Measurements from ENCODE around the gene PTPRJ.
"Not testable (repeated sequence)": the region's sequence is repeated elsewhere in the genome, so short reads cannot be mapped to it uniquely, and the experiment has no call there.

The PTPRJ gene

GRCh38 chr11:48125866-48126265, 145.5 kb downstream of the PTPRJ start:
- no peaks in the 10 kb centered on the region for H3K27me3 Mint-ChIP-seq
- H3K27ac Mint-ChIP-seq, result no peak overlapping the region
- H3K36me3 Mint-ChIP-seq, result peaks cover 27% of the 10 kb centered on the region
- H3K4me1 Mint-ChIP-seq, result peaks cover 15% of the 10 kb centered on the region
- DNase-seq (ENCODE audit: low spot score in 2 of 2) (no peak), ATAC-seq (ENCODE audit: low read depth) (no peak)
- no peaks in the 10 kb centered on the region for H3K9me3 Mint-ChIP-seq
- no peak overlapping the region for H3K4me3 Mint-ChIP-seq

DNA sequence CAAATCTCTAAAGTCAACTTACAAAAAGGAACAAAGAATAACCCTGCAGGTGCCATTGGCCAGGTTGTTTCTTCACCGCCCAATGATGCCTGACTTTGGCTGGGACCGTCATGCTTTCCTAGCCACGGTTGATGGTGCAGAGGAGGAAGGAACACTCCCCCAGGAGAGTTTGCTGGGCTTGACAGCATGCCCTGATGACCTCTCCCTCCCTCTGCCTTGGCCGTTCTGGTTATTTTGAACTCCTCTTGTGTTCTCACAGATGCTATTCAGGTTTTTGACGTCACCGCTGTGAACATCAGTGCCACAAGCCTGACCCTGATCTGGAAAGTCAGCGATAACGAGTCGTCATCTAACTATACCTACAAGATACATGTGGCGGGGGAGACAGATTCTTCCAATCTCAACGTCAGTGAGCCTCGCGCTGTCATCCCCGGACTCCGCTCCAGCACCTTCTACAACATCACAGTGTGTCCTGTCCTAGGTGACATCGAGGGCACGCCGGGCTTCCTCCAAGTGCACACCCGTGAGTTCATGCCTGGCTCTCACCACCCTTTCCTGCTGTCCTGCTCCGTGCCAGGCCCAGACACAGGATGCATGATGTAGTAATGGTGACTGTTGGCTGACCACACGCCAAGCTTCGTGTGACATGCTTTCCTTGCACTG, 147.3 kb downstream of the PTPRJ start:
- no peak for ATAC-seq (ENCODE audit: low read depth)
- Mint-ChIP-seq H3K36me3 (peaks cover 27% of the 10 kb centered on the region), H3K27me3 (no peaks in the 10 kb centered on the region), H3K4me1 (peaks cover 15% of the 10 kb centered on the region), H3K9me3 (no peaks in the 10 kb centered on the region), H3K27ac (peak overlapping the region; percentile 49), H3K4me3 (no peak overlapping the region)
- DNase-seq (ENCODE audit: low spot score in 2 of 2), result no peak

DNA sequence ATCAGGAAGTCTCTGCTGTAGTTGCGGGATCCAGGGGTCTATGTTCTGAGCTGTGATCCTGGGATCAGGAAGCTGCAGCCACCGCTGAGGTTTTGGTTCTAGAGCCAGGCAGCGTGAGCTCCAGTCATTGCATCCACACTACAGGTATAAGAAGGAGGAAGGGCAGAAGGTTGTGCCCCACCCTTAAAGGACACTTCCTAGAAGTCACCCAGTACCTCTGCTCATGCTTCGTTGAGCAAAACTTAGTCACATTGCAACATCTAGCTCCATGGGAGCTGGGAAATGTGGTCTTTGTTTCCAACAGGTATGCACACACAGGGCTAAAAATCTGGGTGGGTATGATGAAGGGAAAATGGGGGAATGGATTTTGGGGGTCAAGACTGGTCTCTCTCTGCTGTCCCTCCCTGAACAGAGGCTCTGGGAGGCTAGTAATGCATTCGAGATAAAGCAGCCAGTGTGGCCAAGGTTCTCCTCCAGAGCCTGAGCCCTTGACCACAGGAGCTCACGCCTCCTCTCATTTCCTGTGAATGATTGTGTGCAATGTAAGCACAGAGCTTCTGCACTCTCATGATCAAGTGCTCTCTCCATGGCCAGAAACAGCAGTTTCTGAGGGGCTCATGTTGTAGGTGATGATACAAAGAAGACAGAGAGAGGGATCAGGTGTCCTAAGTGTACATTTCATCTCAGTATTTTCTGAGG, 149.5 kb downstream of the PTPRJ start:
- no peaks in the 10 kb centered on the region for H3K9me3 Mint-ChIP-seq
- peaks cover 26% of the 10 kb centered on the region for H3K36me3 Mint-ChIP-seq
- peaks cover 15% of the 10 kb centered on the region for H3K4me1 Mint-ChIP-seq
- ATAC-seq (ENCODE audit: low read depth), result no peak
- no peak overlapping the region for H3K27ac Mint-ChIP-seq
- no peaks in the 10 kb centered on the region for H3K27me3 Mint-ChIP-seq
- H3K4me3 Mint-ChIP-seq, result no peak overlapping the region
- DNase-seq (ENCODE audit: low spot score in 2 of 2), result no peak

DNA sequence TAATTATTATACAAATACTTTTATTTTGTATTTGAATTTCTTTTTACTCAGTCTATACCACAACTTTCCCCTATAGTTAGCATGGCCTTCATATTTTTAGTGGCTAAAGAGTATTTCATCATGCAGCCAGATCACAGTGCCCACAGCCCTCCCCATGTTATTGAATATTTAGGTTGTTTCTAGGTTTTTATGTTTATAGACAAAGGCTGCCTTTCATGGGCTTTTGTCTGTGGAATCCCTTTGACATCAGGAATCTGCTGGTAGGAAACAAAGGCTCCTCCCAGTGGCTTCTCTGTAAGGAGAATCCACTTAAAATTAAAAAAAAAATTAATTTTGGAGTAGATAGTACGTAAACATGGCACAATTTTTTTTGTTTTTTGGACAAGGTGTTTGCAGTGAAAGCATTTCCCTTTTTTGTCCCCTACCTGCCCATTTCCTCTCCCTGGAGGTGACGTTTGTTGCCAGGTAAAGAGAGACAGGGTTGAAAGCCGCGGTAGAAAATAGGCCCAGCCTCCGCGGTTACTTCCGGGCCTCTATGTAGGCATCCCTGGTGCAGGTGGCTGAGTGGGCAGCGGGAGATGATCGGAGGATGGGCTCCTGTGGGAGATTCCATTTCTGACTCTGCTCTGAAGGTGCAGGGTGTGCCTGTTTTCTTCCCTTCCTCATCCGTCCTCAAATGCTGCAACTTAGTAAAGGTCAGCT, 154.0 kb downstream of the PTPRJ start:
- DNase-seq (ENCODE audit: low spot score in 2 of 2), result no peak
- no peak for ATAC-seq (ENCODE audit: low read depth)
- Mint-ChIP-seq H3K4me3 (no peak overlapping the region), H3K4me1 (peaks cover 3% of the 10 kb centered on the region), H3K9me3 (no peaks in the 10 kb centered on the region), H3K27me3 (no peaks in the 10 kb centered on the region), H3K36me3 (peaks cover 14% of the 10 kb centered on the region), H3K27ac (no peak overlapping the region)

DNA sequence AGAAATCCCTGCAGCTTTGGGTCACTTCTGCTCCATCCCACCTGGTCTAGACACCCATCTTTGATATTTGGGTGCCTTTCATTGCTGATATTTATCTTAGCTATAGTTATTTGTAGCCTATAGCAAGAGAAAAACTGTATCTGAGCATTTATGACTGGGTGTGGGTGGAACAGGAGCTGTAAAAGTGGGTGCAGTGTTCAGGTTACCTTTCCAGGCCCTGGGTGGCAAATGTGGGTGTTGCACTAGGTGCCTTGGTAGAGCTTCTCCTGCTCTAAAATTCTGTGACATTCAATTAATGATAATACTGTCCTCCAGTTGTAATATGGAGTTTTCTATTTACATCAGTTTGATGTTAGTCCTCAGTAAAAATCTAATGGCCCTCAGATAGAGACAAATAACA, 157.9 kb downstream of the PTPRJ start:
- Mint-ChIP-seq H3K36me3 (peaks cover 27% of the 10 kb centered on the region), H3K4me1 (peaks cover 5% of the 10 kb centered on the region), H3K27ac (no peak overlapping the region), H3K9me3 (no peaks in the 10 kb centered on the region), H3K4me3 (no peak overlapping the region), H3K27me3 (no peaks in the 10 kb centered on the region)
- ATAC-seq (ENCODE audit: low read depth), result no peak
- no peak for DNase-seq (ENCODE audit: low spot score in 2 of 2)

DNA sequence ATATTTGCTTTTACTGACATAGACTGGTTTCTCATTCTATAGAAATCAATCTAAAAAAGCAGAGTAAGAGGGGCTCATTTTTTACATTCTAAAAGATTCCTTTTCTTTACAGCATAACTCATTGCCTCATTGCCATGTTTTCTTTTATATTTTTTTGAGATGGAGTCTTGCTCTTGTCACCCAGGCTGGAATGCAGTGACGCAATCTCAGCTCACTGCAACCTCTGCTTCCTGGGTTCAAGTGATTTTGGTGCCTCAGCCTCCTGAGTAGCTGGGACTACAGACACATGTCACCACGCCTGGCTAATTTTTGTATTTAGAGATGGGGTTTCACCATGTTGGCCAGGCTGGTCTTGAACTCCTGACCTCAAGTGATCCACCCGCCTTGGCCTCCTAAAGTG, 159.5 kb downstream of the PTPRJ start:
- not testable (repeated sequence) for DNase-seq (ENCODE audit: low spot score in 2 of 2); H3K27ac Mint-ChIP-seq; ATAC-seq (ENCODE audit: low read depth); H3K4me1 Mint-ChIP-seq; H3K27me3 Mint-ChIP-seq; H3K4me3 Mint-ChIP-seq; H3K9me3 Mint-ChIP-seq
- H3K36me3 Mint-ChIP-seq, result peaks cover 37% of the 10 kb centered on the region

- Mint-ChIP-seq H3K27ac (peak overlapping the region; percentile 82), H3K4me3 (no peak overlapping the region)
Observed at GRCh38 chr11:48141475-48142122, 161.2 kb downstream of the PTPRJ start.

GRCh38 chr11:48142889-48143288, 162.5 kb downstream of the PTPRJ start:
- Mint-ChIP-seq H3K4me3 (no peak overlapping the region), H3K36me3 (peaks cover 45% of the 10 kb centered on the region), H3K27ac (peak overlapping the region; percentile 45), H3K9me3 (no peaks in the 10 kb centered on the region), H3K27me3 (no peaks in the 10 kb centered on the region), H3K4me1 (peaks cover 5% of the 10 kb centered on the region)
- DNase-seq (ENCODE audit: low spot score in 2 of 2) (no peak), ATAC-seq (ENCODE audit: low read depth) (no peak)

More at GRCh38 chr11:48141475-48142122, 161.2 kb downstream of the PTPRJ start:
- H3K4me1 Mint-ChIP-seq, result peaks cover 5% of the 10 kb centered on the region
- DNase-seq (ENCODE audit: low spot score in 2 of 2), result no peak
- no peaks in the 10 kb centered on the region for H3K27me3 Mint-ChIP-seq
- peaks cover 40% of the 10 kb centered on the region for H3K36me3 Mint-ChIP-seq
- ATAC-seq (ENCODE audit: low read depth), result peak; percentile 31
- H3K9me3 Mint-ChIP-seq, result no peaks in the 10 kb centered on the region

DNA sequence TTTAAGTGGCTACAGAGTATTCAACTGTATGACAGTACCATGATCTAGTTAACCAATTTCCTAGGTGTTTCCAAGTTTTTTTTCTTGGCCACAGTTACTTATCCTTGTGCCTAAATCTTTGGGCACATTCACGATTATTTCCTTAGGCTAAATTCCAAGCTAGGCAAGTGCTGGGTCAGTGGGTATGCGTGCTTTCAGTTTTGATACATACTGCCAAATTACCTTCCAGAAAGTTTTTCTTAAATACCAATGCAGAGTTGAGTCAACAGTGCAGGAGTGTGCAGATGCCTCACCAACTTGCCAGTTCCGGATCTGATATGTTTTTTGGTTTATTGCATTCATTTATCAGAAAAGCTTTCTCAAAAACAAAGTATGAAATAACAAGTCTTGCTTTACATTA, 168.4 kb downstream of the PTPRJ start:
- no peaks in the 10 kb centered on the region for H3K4me1 Mint-ChIP-seq
- peaks cover 55% of the 10 kb centered on the region for H3K36me3 Mint-ChIP-seq
- ATAC-seq (ENCODE audit: low read depth) (no peak), DNase-seq (ENCODE audit: low spot score in 2 of 2) (no peak)
- no peaks in the 10 kb centered on the region for H3K27me3 Mint-ChIP-seq
- no peak overlapping the region for H3K27ac Mint-ChIP-seq
- H3K4me3 Mint-ChIP-seq, result no peak overlapping the region
- peaks cover 2% of the 10 kb centered on the region for H3K9me3 Mint-ChIP-seq

DNA sequence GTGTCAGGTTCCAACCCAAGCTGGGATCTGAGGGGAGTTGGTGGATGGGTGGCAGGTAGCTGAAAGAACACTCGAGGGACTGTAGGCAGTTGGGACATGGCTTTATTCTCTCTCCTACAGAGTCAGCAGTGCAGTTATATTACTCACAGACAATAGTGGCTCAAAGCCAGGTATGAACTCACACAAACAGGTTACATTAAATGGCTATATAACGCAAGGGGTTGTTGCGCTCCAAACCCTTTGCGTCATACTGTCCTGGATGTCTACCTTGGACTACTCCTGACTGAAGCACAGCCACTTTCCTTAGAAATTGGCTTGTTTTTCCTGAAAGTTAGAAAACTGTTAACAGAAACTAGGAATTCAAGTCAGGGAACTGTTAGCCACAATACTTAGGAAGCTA, 169.9 kb downstream of the PTPRJ start:
- Mint-ChIP-seq H3K36me3 (peaks cover 58% of the 10 kb centered on the region), H3K27ac (no peak overlapping the region), H3K9me3 (peaks cover 7% of the 10 kb centered on the region)

GRCh38 chr11:48154151-48154550, 173.8 kb downstream of the PTPRJ start:
- peaks cover 7% of the 10 kb centered on the region for H3K9me3 Mint-ChIP-seq
- no peak overlapping the region for H3K4me3 Mint-ChIP-seq
- peaks cover 57% of the 10 kb centered on the region for H3K36me3 Mint-ChIP-seq
- no peak overlapping the region for H3K27ac Mint-ChIP-seq
- H3K4me1 Mint-ChIP-seq, result no peaks in the 10 kb centered on the region
- DNase-seq (ENCODE audit: low spot score in 2 of 2) (no peak), ATAC-seq (ENCODE audit: low read depth) (no peak)
- H3K27me3 Mint-ChIP-seq, result no peaks in the 10 kb centered on the region

More for the DNA sequence above, 169.9 kb downstream of the PTPRJ start:
- H3K27me3 Mint-ChIP-seq, result no peaks in the 10 kb centered on the region
- H3K4me3 Mint-ChIP-seq, result no peak overlapping the region
- DNase-seq (ENCODE audit: low spot score in 2 of 2), result no peak
- no peak for ATAC-seq (ENCODE audit: low read depth)
- H3K4me1 Mint-ChIP-seq, result no peaks in the 10 kb centered on the region

- DNase-seq (ENCODE audit: low spot score in 2 of 2), result no peak
- Mint-ChIP-seq H3K4me1 (peaks cover 2% of the 10 kb centered on the region), H3K27ac (no peak overlapping the region), H3K9me3 (no peaks in the 10 kb centered on the region), H3K4me3 (no peak overlapping the region), H3K27me3 (no peaks in the 10 kb centered on the region), H3K36me3 (peaks cover 38% of the 10 kb centered on the region)
- no peak for ATAC-seq (ENCODE audit: low read depth)
Observed at GRCh38 chr11:48161951-48162884, 181.9 kb downstream of the PTPRJ start.

DNA sequence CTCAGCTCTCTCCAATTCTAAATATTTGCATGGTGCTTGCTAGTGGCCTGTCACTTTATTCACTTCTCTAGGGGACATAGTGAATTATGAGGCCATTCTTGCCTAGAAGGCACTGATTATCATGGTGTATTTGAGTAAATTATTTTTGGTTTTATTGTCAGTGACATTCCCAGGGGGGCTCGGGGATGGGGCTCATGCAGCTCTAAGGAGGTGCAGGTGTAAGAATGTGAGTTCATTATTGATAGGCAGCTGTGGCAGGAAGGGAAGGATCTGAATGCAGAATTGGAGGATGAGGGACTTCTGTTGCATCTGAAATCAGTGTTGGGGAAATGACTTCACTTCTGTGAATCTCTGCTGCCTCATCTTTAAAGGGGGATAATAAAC, 182.5 kb downstream of the PTPRJ start:
- Mint-ChIP-seq H3K4me1 (peaks cover 2% of the 10 kb centered on the region), H3K27ac (no peak overlapping the region), H3K36me3 (peaks cover 34% of the 10 kb centered on the region), H3K9me3 (no peaks in the 10 kb centered on the region), H3K27me3 (no peaks in the 10 kb centered on the region), H3K4me3 (no peak overlapping the region)
- DNase-seq (ENCODE audit: low spot score in 2 of 2), result no peak
- ATAC-seq (ENCODE audit: low read depth), result no peak
